IPS DF 19.7 (cell line): ENCODE results near the gene SHISA6.

Experiments
- DNase-seq: peaks from one replicate; pipeline ENCODE4 v3.0.0-alpha.2; 2013; ENCODE audit warnings: low read depth, low spot score

The SHISA6 gene

GRCh38 chr17:11583306-11583992 is 342.4 kb downstream of the SHISA6 start:
- DNase-seq = no peak

- no peak for DNase-seq
Measured at GRCh38 chr17:11589716-11590115, 348.7 kb downstream of the SHISA6 start.

- DNase-seq = peak; percentile 23
Measured at GRCh38 chr17:11598274-11599221, 357.5 kb downstream of the SHISA6 start, which contains the start of gene DNAH9. Gene DNAH9 (plus strand): TSS chr17:11598470. CDS start chr17:11598499, 29 bp downstream.

- DNase-seq = no peak
Measured at GRCh38 chr17:11601661-11602060, 360.6 kb downstream of the SHISA6 start.

GRCh38 chr17:11608396-11608795 is 367.4 kb downstream of the SHISA6 start:
- DNase-seq = no peak

- DNase-seq = no peak
Measured at GRCh38 chr17:11610999-11611566, 370.1 kb downstream of the SHISA6 start.

- no peak for DNase-seq
Measured at GRCh38 chr17:11612956-11613355, 371.9 kb downstream of the SHISA6 start.
